Endothelial cell of umbilical vein (primary cell): ENCODE measurements around the gene RNH1. TPM values are rescaled to one million over a fixed set of nuclear protein-coding genes. Genes with fewer than 3 reads are reported as not detected.

Experiments used
- BruUV-seq: library from RNA; stranded (reverse); fragments of 400-500 nt; replicated peaks from 2 replicates; lab custom pipeline; 2021; lab: Mats Ljungman, UMichigan
- CTCF ChIA-PET: fragments of 300-600, 350-600 bp; sonication (Branson Sonifier 250); formaldehyde crosslinking; loops from one replicate; lab custom pipeline; 2021; ENCODE audit warnings: antibody characterized with exemption, inconsistent platforms; lab: Charles Lee
- POLR2A ChIA-PET: fragments of 300-600, 350-600 bp; sonication (Branson Sonifier 250); formaldehyde crosslinking; loops from one replicate; lab custom pipeline; 2021; ENCODE audit warnings: antibody characterized with exemption, inconsistent platforms; lab: Charles Lee
- DNase-seq: peaks from one replicate; pipeline ENCODE4 v3.0.0-alpha.2; 2011; ENCODE audit warnings: low read depth, low spot score
- FAIRE-seq: peaks from 2 replicates; lab custom pipeline; 2011; peaks lifted over from hg19 to GRCh38; lab: Jason Lieb, UNC
- H2AFZ ChIP-seq: 2 replicates; pipeline ENCODE4 v1.6.0; 2012; ENCODE audit warnings: low read depth, low read length, control low read depth, inconsistent platforms
- H3K27ac ChIP-seq: 2 replicates; pipeline ENCODE4 v1.5.1; 2011; ENCODE audit warnings: low read depth, mild to moderate bottlenecking, control low read depth, low read length, moderate library complexity; ENCODE audit not compliant: insufficient read depth
- H3K27me3 ChIP-seq, 2 experiments: 2 replicates each; pipeline versions ENCODE4 v1.6.0 to v1.6.1; 2011; ENCODE audit warnings: low read length in 2 of 2, mixed read lengths in 1 of 2; ENCODE audit not compliant: control insufficient read depth in 2 of 2, insufficient read depth in 2 of 2
- H3K36me3 ChIP-seq, 2 experiments: 2 replicates in 1 of 2; 3 replicates in 1 of 2; pipeline ENCODE4 v1.5.1; 2011; ENCODE audit warnings: low read length in 2 of 2, mild to moderate bottlenecking in 1 of 2, moderate library complexity in 1 of 2; ENCODE audit not compliant: control insufficient read depth in 2 of 2, insufficient read depth in 2 of 2; ENCODE audit errors: extremely low read depth in 1 of 2
- H3K4me1 ChIP-seq: 3 replicates; pipeline ENCODE4 v1.5.1; 2011; ENCODE audit warnings: mild to moderate bottlenecking, low read length; ENCODE audit not compliant: control insufficient read depth, insufficient read depth; ENCODE audit errors: extremely low read depth
- H3K4me2 ChIP-seq: 2 replicates; pipeline ENCODE4 v1.6.1; 2011; ENCODE audit warnings: low read length, control low read depth, mixed read lengths; ENCODE audit not compliant: insufficient read depth
- H3K4me3 ChIP-seq, 3 experiments: fragments of 200-600 bp in 1 of 3; sonication (generic), shearing (Covaris generic) in 1 of 3; replicated peaks in 1 of 3; 2 replicates each; pipeline ENCODE4 v1.5.1; 2011 to 2016; ENCODE audit warnings: control low read depth in 3 of 3, low read length in 3 of 3, mild to moderate bottlenecking in 2 of 3, inconsistent platforms in 1 of 3, low read depth in 1 of 3, moderate library complexity in 1 of 3; ENCODE audit not compliant: insufficient read depth in 1 of 3
- H3K79me2 ChIP-seq: 2 replicates; pipeline ENCODE4 v1.6.0; 2012; ENCODE audit warnings: low read length, inconsistent platforms; ENCODE audit not compliant: control insufficient read depth, insufficient read depth
- H3K9ac ChIP-seq: replicated peaks from 2 replicates; pipeline ENCODE3; 2011; ENCODE audit warnings: low read length, control low read depth; ENCODE audit not compliant: insufficient read depth; ENCODE audit errors: extremely low read depth
- H3K9me1 ChIP-seq: replicated peaks from 3 replicates; pipeline ENCODE4 v1.6.0; 2011; ENCODE audit warnings: mild to moderate bottlenecking, low read length; ENCODE audit not compliant: control insufficient read depth, insufficient read depth; ENCODE audit errors: extremely low read depth
- H3K9me3 ChIP-seq: replicated peaks from 2 replicates; pipeline ENCODE4 v1.5.1; 2012; ENCODE audit warnings: low read length, inconsistent platforms; ENCODE audit not compliant: control insufficient read depth, insufficient read depth
- H4K20me1 ChIP-seq: replicated peaks from 2 replicates; pipeline ENCODE3; 2011; ENCODE audit warnings: mild to moderate bottlenecking, low read length; ENCODE audit not compliant: control insufficient read depth, insufficient read depth; ENCODE audit errors: extremely low read depth
- EZH2 ChIP-seq: IDR thresholded peaks from 2 replicates; pipeline ENCODE4 v1.6.1; 2012; ENCODE audit warnings: borderline replicate concordance, low read depth, mild to moderate bottlenecking, moderate library complexity, low read length, inconsistent platforms; ENCODE audit not compliant: severe bottlenecking
- FOS ChIP-seq: IDR thresholded peaks from 2 replicates; pipeline ENCODE4 v1.6.1; 2011; ENCODE audit warnings: mild to moderate bottlenecking, low read length, moderate library complexity, borderline replicate concordance; ENCODE audit not compliant: insufficient read depth
- GATA2 ChIP-seq: IDR thresholded peaks from 2 replicates; pipeline ENCODE4 v1.7.0; 2011; ENCODE audit warnings: low read depth, mild to moderate bottlenecking, moderate library complexity, mixed read lengths, low read length; ENCODE audit not compliant: insufficient read length, insufficient read depth
- JUN ChIP-seq: IDR thresholded peaks from 2 replicates; pipeline ENCODE4 v1.6.1; 2011; ENCODE audit warnings: borderline replicate concordance, low read depth; ENCODE audit not compliant: insufficient read length, insufficient read depth
- MYC ChIP-seq: IDR thresholded peaks from one replicate; pipeline ENCODE4 v1.6.1; 2011; ENCODE audit warnings: mild to moderate bottlenecking, low read depth, low read length
- POLR2A ChIP-seq: IDR thresholded peaks from 2 replicates; pipeline ENCODE4 v1.6.1; 2012; ENCODE audit warnings: low read depth, mild to moderate bottlenecking, control low read depth, low read length
- POLR2AphosphoS5 ChIP-seq: IDR thresholded peaks from 2 replicates; pipeline ENCODE4 v1.6.1; 2012; ENCODE audit warnings: low read depth, mild to moderate bottlenecking, control low read depth, low read length, moderate library complexity; ENCODE audit not compliant: insufficient read depth
- dilution Hi-C: fragments of 300-500 bp; cut with MboI; formaldehyde crosslinking; loops from one replicate; pipeline ENCODE4 v1.15.0; 2019; ENCODE audit warnings: low sequenced_read_pairs; ENCODE audit not compliant: extremely low pct_ligation_motif_present
- intact Hi-C: fragments of 100-400 bp; cut with micrococcal nuclease; formaldehyde crosslinking; loops from one replicate; pipeline ENCODE4 v1.10.0; 2022
- polyA plus RNA-seq, 4 experiments: library from polyadenylated mRNA; depleted of rRNA in 3 of 4; stranded (reverse) in 3 of 4; unstranded in 1 of 4; fragments of >200 nt; gene quantifications; 2 replicates each; pipeline versions ENCODE4 v1.2.1 to v1.2.3, GENCODE V29; 2011 to 2012; ENCODE audit warnings: missing spikeins in 1 of 4
- total RNA-seq: library from RNA; stranded (reverse); gene quantifications from 2 replicates; pipeline ENCODE4 v1.2.3, GENCODE V29; 2021
- TF ChIP-seq, protein P1 (sequence below), 2 donors: IDR thresholded peaks; 1 replicate in 1 of 2; 2 replicates in 1 of 2; pipeline ENCODE4 v1.5.1; 2011; ENCODE audit warnings: low read length in 2 of 2, mild to moderate bottlenecking in 2 of 2, moderate library complexity in 2 of 2, control low read depth in 1 of 2, inconsistent platforms in 1 of 2, low read depth in 1 of 2; ENCODE audit not compliant: insufficient read depth in 1 of 2; ENCODE audit errors: extremely low read depth in 1 of 2
- TF ChIP-seq, protein P2 (sequence below): IDR thresholded peaks from 2 replicates; pipeline ENCODE4 v1.6.1; 2011; ENCODE audit not compliant: insufficient read depth, insufficient read length

The RNH1 gene
- total and polyA plus RNA-seq, 2 donors (not counting 3 experiments of a cell fraction or from before 2014, with no cell fraction given): 144 to 198 TPM

DNA sequence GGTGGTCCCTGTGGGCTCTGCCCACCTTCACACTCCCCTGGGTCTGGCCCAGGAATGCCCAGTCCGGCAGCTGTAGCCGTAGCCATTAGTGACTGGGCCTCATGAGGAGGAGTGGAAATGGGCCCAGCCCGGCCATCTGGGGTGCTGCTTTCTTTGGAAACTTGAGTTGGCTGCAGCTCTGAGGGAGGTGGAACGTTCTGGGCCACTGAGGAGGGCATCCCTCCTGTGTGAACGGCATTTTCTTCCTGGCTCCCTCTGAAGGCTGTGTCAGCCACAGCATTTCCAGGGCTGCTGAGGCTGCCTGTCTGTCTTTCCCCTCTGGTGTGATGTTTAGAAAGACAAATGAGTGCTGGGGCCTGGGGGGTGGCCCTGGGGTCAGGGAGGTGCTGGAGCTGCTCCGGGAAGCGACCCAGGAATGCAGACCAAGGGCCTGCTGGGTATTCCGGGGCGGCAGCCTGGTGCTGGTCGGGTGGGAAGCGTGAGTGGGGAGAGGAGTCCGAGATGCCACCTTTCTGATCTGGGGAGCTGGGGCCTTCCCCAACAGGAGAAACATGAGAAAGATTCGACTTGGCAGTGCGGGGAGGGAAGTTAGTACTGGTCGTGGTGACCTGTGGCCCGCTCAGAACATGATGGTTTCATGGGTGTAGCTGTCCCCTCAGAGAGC, 29.9 kb downstream of the RNH1 start:
- dilution Hi-C loops (no loop called here), intact Hi-C loops (no loop called here)
- no peak overlapping the region for H3K4me2 ChIP-seq
- H3K36me3 ChIP-seq: no peaks in the 10 kb centered on the region
- BruUV-seq: no TSS peak
- H3K9me3 ChIP-seq: no peaks in the 10 kb centered on the region
- no peak overlapping the region for H3K4me3 ChIP-seq
- TF ChIP-seq POLR2AphosphoS5 (no peak), JUN (no peak), POLR2A (no peak), FOS (no peak), EZH2 (no peak), GATA2 (no peak), MYC (no peak)
- TF ChIP-seq, protein P1, sequence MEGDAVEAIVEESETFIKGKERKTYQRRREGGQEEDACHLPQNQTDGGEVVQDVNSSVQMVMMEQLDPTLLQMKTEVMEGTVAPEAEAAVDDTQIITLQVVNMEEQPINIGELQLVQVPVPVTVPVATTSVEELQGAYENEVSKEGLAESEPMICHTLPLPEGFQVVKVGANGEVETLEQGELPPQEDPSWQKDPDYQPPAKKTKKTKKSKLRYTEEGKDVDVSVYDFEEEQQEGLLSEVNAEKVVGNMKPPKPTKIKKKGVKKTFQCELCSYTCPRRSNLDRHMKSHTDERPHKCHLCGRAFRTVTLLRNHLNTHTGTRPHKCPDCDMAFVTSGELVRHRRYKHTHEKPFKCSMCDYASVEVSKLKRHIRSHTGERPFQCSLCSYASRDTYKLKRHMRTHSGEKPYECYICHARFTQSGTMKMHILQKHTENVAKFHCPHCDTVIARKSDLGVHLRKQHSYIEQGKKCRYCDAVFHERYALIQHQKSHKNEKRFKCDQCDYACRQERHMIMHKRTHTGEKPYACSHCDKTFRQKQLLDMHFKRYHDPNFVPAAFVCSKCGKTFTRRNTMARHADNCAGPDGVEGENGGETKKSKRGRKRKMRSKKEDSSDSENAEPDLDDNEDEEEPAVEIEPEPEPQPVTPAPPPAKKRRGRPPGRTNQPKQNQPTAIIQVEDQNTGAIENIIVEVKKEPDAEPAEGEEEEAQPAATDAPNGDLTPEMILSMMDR (IDR thresholded peaks at IDR 0.05; ENCODE audit: extremely low read depth in 1 of 2, insufficient read depth in 1 of 2, low read depth in 1 of 2, low read length in 2 of 2): no peak
- TF ChIP-seq, protein P2, sequence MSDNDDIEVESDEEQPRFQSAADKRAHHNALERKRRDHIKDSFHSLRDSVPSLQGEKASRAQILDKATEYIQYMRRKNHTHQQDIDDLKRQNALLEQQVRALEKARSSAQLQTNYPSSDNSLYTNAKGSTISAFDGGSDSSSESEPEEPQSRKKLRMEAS: no peak
- H4K20me1 ChIP-seq: no peaks in the 10 kb centered on the region
- FAIRE-seq (no peak), DNase-seq (no peak)
- no peak overlapping the region for H3K9ac ChIP-seq
- CTCF ChIA-PET: no interaction called here
- no peaks in the 10 kb centered on the region for H3K27me3 ChIP-seq
- peaks cover 17% of the 10 kb centered on the region for H3K79me2 ChIP-seq
- H2AFZ ChIP-seq: no peak overlapping the region
- POLR2A ChIA-PET: no interaction called here
- H3K4me1 ChIP-seq: no peaks in the 10 kb centered on the region
- no peaks in the 10 kb centered on the region for H3K9me1 ChIP-seq
- no peak overlapping the region for H3K27ac ChIP-seq
